Muscle of arm (tissue), 12 donors: ENCODE measurements around the gene PRKAR2B. TPM values are rescaled to one million over a fixed set of nuclear protein-coding genes. Genes with fewer than 3 reads are reported as not detected.
"Not testable (repeated sequence)": the region's sequence is repeated elsewhere in the genome, so short reads cannot be mapped to it uniquely, and the experiment has no call there.

ENCODE experiments used
- DNase-seq: peaks from one replicate; pipeline ENCODE4 v3.0.0-alpha.2; 2013
- polyA plus RNA-seq, 12 donors: library from polyadenylated mRNA; unstranded; fragments of 120-200 nt; gene quantifications; one replicate each; pipeline ENCODE4 v1.2.1, GENCODE V29; 2013; ENCODE audit not compliant: insufficient read length in 12 of 12

The PRKAR2B gene
- polyA plus RNA-seq, 12 donors, result 4.6 to 11.4 (median 5.6) TPM; not detected in 1

GRCh38 chr7:107115762-107116540, 71.4 kb downstream of the PRKAR2B start:
- DNase-seq, result no peak

- DNase-seq, result no peak
Measured at GRCh38 chr7:107118109-107118900, 73.8 kb downstream of the PRKAR2B start.

- no peak for DNase-seq
Measured at GRCh38 chr7:107119376-107120105, 75.0 kb downstream of the PRKAR2B start.

- DNase-seq, result no peak
Measured at GRCh38 chr7:107122486-107122911, 78.0 kb downstream of the PRKAR2B start.

GRCh38 chr7:107123392-107123791, 78.9 kb downstream of the PRKAR2B start:
- no peak for DNase-seq

GRCh38 chr7:107125475-107125874, 81.0 kb downstream of the PRKAR2B start:
- no peak for DNase-seq

- no peak for DNase-seq
Measured at GRCh38 chr7:107128217-107128616, 83.7 kb downstream of the PRKAR2B start.

- DNase-seq, result no peak
Measured at GRCh38 chr7:107128748-107129147, 84.2 kb downstream of the PRKAR2B start.

- no peak for DNase-seq
Measured at GRCh38 chr7:107130487-107131220, 86.1 kb downstream of the PRKAR2B start.

- DNase-seq, result no peak
Measured at GRCh38 chr7:107133396-107133795, 88.9 kb downstream of the PRKAR2B start.

- no peak for DNase-seq
Measured at GRCh38 chr7:107138696-107139420, 94.4 kb downstream of the PRKAR2B start.

GRCh38 chr7:107143875-107144274, 99.4 kb downstream of the PRKAR2B start:
- not testable (repeated sequence) for DNase-seq

- no peak for DNase-seq
Measured at GRCh38 chr7:107145067-107145838, 100.7 kb downstream of the PRKAR2B start.

GRCh38 chr7:107147464-107148393, 103.2 kb downstream of the PRKAR2B start:
- DNase-seq, result peak; percentile 44

- DNase-seq, result no peak
Measured at GRCh38 chr7:107148721-107149120, 104.2 kb downstream of the PRKAR2B start.

GRCh38 chr7:107149863-107150262, 105.4 kb downstream of the PRKAR2B start:
- no peak for DNase-seq

GRCh38 chr7:107150375-107151073, 106.0 kb downstream of the PRKAR2B start:
- peak; percentile 78 for DNase-seq

GRCh38 chr7:107151538-107151937, 107.0 kb downstream of the PRKAR2B start:
- DNase-seq, result no peak
